Ovary (tissue), 3 donors: ENCODE data around the gene ATG5.

Source experiments
- CTCF ChIP-seq, 3 donors: fragments of 450-650 bp in 2 of 3; fragments of 200-600 bp in 1 of 3; IDR thresholded peaks; one replicate each; pipeline versions ENCODE4 v1.5.1 to v1.8.0; 2016 to 2022; ENCODE audit warnings: antibody characterized with exemption in 3 of 3, mild to moderate bottlenecking in 1 of 3
- EP300 ChIP-seq: sonication (generic); formaldehyde crosslinking; IDR thresholded peaks from one replicate; pipeline ENCODE4 v1.6.1; 2017; ENCODE audit warnings: antibody characterized with exemption
- POLR2A ChIP-seq: fragments of 450-650 bp; IDR thresholded peaks from one replicate; pipeline ENCODE4 v1.6.1; 2017; ENCODE audit warnings: antibody characterized with exemption, mild to moderate bottlenecking, moderate library complexity
- donor health status: DM: no; HTN: no; CAD: no.

- TF ChIP-seq CTCF (IDR thresholded peaks at IDR 0.05) (no peak), POLR2A (no peak), EP300 (no peak)
Observed at GRCh38 chr6:106316375-106316766, 9.2 kb downstream of the ATG5 start.
